ENCODE measurements around the gene RASSF10. TPM values are rescaled to one million over a fixed set of nuclear protein-coding genes. Genes with fewer than 3 reads are reported as not detected.

RASSF10 gene
- total RNA-seq, 6 experiments from 2014 or later, result not detected

DNA sequence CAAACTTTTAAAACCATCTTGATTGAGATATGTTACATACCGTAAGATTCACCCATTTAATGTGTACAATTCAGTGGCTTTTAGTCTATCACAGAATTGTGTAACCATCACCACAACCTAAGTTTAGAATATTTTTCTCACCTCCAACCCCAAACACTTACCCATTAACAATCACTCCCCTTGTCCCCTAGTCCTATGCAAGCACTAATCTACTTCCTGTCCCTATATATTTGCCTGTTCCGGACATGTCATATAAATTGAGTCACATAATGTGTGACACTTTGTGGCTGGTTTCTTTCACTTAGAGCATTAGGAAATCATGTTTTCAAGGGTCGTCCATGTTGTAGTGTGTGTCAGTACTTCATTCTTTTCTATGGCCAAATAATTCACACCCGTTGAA, 38.8 kb downstream of the RASSF10 start:
- no peak for DNase-seq
- Mint-ChIP-seq H3K4me1 (ENCODE audit: low read depth) (peaks cover under 1% of the 10 kb centered on the region), H3K27me3 (ENCODE audit: insufficient read depth) (peaks cover 24% of the 10 kb centered on the region), H3K9me3 (no peaks in the 10 kb centered on the region; the same call in 1 of the 2 replicates), H3K4me3 (no peak overlapping the region), H3K27ac (no peak overlapping the region), H3K36me3 (ENCODE audit: low read depth) (no peaks in the 10 kb centered on the region)
- TF ChIP-seq, protein P1, sequence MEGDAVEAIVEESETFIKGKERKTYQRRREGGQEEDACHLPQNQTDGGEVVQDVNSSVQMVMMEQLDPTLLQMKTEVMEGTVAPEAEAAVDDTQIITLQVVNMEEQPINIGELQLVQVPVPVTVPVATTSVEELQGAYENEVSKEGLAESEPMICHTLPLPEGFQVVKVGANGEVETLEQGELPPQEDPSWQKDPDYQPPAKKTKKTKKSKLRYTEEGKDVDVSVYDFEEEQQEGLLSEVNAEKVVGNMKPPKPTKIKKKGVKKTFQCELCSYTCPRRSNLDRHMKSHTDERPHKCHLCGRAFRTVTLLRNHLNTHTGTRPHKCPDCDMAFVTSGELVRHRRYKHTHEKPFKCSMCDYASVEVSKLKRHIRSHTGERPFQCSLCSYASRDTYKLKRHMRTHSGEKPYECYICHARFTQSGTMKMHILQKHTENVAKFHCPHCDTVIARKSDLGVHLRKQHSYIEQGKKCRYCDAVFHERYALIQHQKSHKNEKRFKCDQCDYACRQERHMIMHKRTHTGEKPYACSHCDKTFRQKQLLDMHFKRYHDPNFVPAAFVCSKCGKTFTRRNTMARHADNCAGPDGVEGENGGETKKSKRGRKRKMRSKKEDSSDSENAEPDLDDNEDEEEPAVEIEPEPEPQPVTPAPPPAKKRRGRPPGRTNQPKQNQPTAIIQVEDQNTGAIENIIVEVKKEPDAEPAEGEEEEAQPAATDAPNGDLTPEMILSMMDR (IDR thresholded peaks at IDR 0.05), result no peak

DNA sequence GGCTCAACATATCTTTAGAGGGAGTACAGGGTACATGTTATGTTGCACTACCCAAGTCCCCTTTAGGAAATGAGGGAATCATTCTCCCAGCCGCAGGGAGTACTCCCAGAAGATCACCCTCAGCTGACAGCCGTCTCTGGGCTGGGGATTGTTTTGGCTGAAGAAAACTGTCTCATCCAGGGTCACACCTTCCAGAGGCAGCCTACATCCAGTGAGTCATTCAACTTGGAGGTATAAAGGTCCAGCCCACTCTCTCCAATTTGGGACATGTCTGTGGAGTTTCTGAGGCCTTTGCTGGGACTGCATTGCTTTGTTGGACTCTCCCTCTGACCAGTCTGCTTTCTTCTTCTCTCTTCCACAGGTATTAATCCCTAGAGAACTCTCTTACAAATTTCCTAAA, 42.1 kb downstream of the RASSF10 start:
- Mint-ChIP-seq H3K27me3 (ENCODE audit: insufficient read depth) (peaks cover 27% of the 10 kb centered on the region), H3K36me3 (ENCODE audit: low read depth) (no peaks in the 10 kb centered on the region), H3K27ac (no peak overlapping the region), H3K4me1 (ENCODE audit: low read depth) (peaks cover 7% of the 10 kb centered on the region), H3K9me3 (no peaks in the 10 kb centered on the region; the same call in 1 of the 2 replicates), H3K4me3 (no peak overlapping the region)
- DNase-seq, result no peak
- TF ChIP-seq, protein P1 (IDR thresholded peaks at IDR 0.05), result no peak

DNA sequence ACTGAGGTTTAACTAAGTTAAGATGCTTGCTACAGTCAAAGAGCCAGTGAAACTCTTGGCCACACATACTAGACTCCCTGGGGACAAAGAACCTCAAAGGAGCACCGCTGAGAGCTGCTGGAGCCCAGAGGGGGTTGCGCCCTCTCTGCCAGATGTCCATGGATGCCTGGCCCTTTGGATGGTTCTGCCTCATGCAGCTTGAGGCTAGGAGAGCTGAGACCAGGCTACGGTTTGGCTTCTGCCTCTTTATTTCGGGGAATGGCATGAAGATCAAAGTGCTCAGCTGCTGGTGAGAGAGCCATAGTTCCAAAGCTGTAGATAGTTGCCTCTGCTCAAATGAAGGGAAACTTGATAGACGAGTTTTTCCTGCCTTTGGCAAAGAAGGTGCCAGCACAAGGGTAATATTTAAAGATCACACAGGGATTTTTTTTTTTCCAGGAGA, 43.0 kb downstream of the RASSF10 start:
- no peaks in the 10 kb centered on the region; the same call in 1 of the 2 replicates for H3K9me3 Mint-ChIP-seq
- H3K27ac Mint-ChIP-seq, result no peak overlapping the region
- H3K27me3 Mint-ChIP-seq (ENCODE audit: insufficient read depth), result peaks cover 27% of the 10 kb centered on the region
- H3K4me1 Mint-ChIP-seq (ENCODE audit: low read depth), result peaks cover 7% of the 10 kb centered on the region
- no peaks in the 10 kb centered on the region for H3K36me3 Mint-ChIP-seq (ENCODE audit: low read depth)
- TF ChIP-seq, protein P1 (IDR thresholded peaks at IDR 0.05), result no peak
- no peak overlapping the region for H3K4me3 Mint-ChIP-seq
- no peak for DNase-seq

DNA sequence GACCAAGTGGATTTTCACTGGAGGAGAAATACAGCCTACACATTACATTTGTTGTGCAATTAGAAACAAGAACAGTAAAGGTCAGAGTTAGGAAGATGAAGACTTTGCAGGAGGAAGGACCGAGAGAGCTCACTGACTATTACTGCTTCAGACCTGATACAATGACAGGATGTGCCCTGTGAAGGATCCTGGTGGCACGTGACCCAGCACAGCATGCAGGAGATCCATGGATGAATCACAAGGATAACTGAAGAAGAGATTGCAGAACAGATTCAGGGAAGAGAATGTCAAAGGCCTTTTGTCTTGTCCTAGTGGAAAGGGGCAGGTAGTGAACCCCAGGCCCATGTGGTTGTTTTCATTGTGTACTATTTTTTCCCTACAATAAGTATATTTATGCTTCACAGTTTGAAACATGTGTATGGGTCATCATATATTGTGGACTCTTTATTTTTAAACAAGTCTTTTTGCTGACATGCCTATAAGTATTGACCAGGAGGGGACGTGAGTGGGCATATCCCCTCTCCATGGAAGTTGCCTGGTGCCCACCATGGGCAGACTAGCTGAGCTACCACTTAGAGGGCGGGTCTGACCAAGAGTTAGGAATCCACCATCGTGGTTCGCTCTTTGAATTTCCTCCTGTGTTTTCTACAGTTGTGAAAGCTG, 44.3 kb downstream of the RASSF10 start:
- DNase-seq, result peak; percentile 4
- Mint-ChIP-seq H3K27me3 (ENCODE audit: insufficient read depth) (peaks cover 27% of the 10 kb centered on the region), H3K4me1 (ENCODE audit: low read depth) (peaks cover 7% of the 10 kb centered on the region), H3K9me3 (no peaks in the 10 kb centered on the region; the same call in 1 of the 2 replicates), H3K27ac (no peak overlapping the region), H3K36me3 (ENCODE audit: low read depth) (no peaks in the 10 kb centered on the region), H3K4me3 (no peak overlapping the region)
- TF ChIP-seq, protein P1 (IDR thresholded peaks at IDR 0.05), result no peak

DNA sequence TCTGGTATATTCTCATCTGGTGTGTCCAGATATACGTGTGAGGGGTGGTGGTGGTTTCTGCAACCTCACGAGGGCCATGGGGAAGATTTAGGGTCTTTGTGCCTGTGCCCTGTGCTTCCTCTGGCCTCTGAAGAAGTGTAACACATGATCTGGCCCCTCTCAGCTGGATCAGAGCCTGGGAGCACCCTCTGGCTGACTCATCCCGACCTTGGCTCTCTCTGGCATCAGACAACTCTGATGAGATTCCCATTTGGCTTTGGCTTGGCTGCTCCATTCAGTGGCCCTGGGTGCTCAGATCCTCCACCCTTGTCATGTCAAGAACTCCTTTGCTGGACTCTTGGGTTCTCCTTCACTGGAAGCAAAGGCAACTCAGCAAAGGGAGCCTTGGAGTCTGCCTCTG, 45.2 kb downstream of the RASSF10 start:
- Mint-ChIP-seq H3K27me3 (ENCODE audit: insufficient read depth) (peaks cover 27% of the 10 kb centered on the region), H3K4me3 (no peak overlapping the region), H3K27ac (no peak overlapping the region), H3K9me3 (no peaks in the 10 kb centered on the region; the same call in 1 of the 2 replicates), H3K4me1 (ENCODE audit: low read depth) (peaks cover 7% of the 10 kb centered on the region), H3K36me3 (ENCODE audit: low read depth) (no peaks in the 10 kb centered on the region)
- TF ChIP-seq, protein P1 (IDR thresholded peaks at IDR 0.05), result no peak
- DNase-seq, result no peak
